Activated CD8-positive, alpha-beta memory T cell treated with anti-CD3 and anti-CD28 coated beads, Interleukin-2, amount 50 U/mL, for 48 hours (primary cell): ENCODE data around the gene PLOD3.
A peak's percentile ranks its signal among the peaks of the same experiment; 100 is the strongest.

ENCODE experiments used
- DNase-seq: peaks from one replicate; pipeline ENCODE4 v3.0.0-alpha.2; 2020

Gene PLOD3

GRCh38 chr7:101175664-101176063, 41.7 kb downstream of the PLOD3 start:
- no peak for DNase-seq

GRCh38 chr7:101174322-101174854, 43.0 kb downstream of the PLOD3 start:
- no peak for DNase-seq

- peak; percentile 90 for DNase-seq
Observed at GRCh38 chr7:101173752-101174244, 43.6 kb downstream of the PLOD3 start.

- peak; percentile 73 for DNase-seq
Observed at GRCh38 chr7:101172854-101173751, 44.3 kb downstream of the PLOD3 start.

GRCh38 chr7:101172005-101172853, 45.2 kb downstream of the PLOD3 start:
- DNase-seq, result no peak

GRCh38 chr7:101171442-101171837, 45.9 kb downstream of the PLOD3 start:
- no peak for DNase-seq

GRCh38 chr7:101170617-101171441, 46.6 kb downstream of the PLOD3 start:
- DNase-seq, result no peak

- peak; percentile 96 for DNase-seq
Observed at GRCh38 chr7:101169838-101170551, 47.4 kb downstream of the PLOD3 start.

GRCh38 chr7:101169110-101169837, 48.1 kb downstream of the PLOD3 start:
- no peak for DNase-seq

- DNase-seq, result no peak
Observed at GRCh38 chr7:101168412-101169049, 48.9 kb downstream of the PLOD3 start.

GRCh38 chr7:101167645-101168411, 49.6 kb downstream of the PLOD3 start:
- DNase-seq, result no peak

- no peak for DNase-seq
Observed at GRCh38 chr7:101166909-101167644, 50.3 kb downstream of the PLOD3 start.

GRCh38 chr7:101166648-101166908, 50.8 kb downstream of the PLOD3 start:
- no peak for DNase-seq

GRCh38 chr7:101165958-101166647, 51.3 kb downstream of the PLOD3 start:
- no peak for DNase-seq

- DNase-seq, result peak; percentile 99
Observed at GRCh38 chr7:101165075-101165957, 52.1 kb downstream of the PLOD3 start, which contains the start of gene VGF. Gene VGF, minus strand, starts transcription at chr7:101165569. Its CDS starts 726 bp downstream, at chr7:101164843.

- no peak for DNase-seq
Observed at GRCh38 chr7:101164071-101164840, 53.1 kb downstream of the PLOD3 start.
